GM18951 (cell line): ENCODE data around the gene CPLX1.

ENCODE experiments used
- POLR2A ChIP-seq: IDR thresholded peaks from 4 replicates; pipeline ENCODE4 v1.6.1; 2011; ENCODE audit warnings: mild to moderate bottlenecking; ENCODE audit not compliant: insufficient read length, insufficient read depth; ENCODE audit errors: extremely low read depth
- in situ Hi-C: fragments of 300-500 bp; cut with MboI; formaldehyde crosslinking; loops from one replicate; pipeline ENCODE4 v1.12.0; 2022; ENCODE audit warnings: low sequenced_read_pairs, mixed read lengths, inconsistent platforms; ENCODE audit not compliant: unreplicated experiment

CPLX1 gene

DNA sequence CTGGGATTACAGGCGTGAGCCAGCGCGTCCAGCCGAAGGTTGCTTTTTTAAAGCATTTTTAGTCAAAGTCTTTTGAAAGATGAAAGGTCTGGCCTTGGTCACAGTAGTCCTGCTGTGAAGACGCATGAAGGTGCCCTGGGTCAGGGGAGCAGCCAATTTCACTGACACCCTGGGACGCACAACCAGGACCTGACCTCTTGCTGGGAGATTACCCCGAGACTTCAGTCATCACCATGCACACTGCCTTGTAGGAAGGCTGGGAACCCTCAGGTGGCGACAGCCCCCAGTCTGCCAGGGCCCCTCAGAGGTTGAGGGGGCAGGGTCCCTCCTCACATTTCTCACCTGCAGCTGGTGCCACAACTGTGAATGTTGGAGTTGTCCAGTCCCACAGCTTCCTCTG lies 53.2 kb downstream of the CPLX1 start:
- in situ Hi-C loops, result no loop called here
- no peak for TF ChIP-seq POLR2A

DNA sequence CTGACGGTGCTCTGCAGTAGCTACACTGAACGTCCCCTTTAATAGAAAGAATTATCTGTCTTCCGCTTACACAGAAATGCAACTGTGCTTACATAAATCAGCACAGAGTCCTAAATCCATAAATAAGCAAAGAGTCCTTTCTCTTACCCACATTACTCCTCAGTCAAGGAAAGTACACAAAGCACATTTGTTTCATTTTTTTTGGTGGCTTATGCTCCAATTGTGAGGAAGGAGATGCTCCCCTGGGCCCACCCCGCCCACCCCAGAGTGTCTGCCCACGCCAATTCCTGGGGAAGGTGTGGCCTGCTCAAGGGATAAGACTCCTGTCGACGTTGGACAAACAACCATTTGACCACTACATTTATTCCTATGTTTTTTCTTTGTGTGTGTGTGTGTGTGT lies 53.8 kb downstream of the CPLX1 start:
- in situ Hi-C loops, result no loop called here
- TF ChIP-seq POLR2A, result no peak

DNA sequence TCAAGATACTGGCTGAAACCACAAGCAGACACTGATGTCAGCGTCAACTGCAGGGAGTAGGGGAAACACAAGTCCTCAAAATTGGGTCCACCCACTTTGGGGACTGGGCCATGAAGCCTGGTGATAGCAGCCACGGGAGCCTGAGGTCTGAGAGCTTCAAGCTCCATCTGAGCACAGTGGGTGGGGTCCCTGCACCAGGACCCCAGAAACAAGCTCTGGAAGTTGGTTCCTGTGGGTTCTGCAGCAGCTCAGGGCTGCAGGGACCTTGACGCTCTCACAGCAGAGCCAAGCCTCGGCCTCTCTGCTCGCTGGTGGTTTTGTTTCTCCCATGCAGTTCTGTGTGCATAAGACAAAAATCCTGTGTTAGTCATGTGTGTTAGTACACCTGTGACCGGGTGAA lies 54.5 kb downstream of the CPLX1 start:
- TF ChIP-seq POLR2A, result no peak
- in situ Hi-C loops, result no loop called here

DNA sequence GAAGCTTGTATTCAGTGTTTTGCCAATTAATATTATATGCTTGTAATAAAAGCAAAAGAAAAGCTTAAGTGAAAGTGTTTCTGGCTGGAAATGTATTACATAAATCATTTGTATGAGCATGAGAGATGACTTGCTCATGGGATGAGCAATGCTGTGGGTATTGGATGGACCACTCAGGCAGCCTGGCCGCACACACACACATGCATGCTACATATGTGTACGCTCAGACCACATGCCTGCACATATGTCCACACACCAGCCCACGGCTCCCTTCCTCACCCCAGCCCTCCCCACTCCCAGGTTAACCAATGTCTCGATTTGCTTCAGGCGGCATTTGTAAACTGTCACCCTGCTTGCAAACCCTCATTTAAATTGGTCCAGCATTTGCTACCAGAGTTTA lies 55.9 kb downstream of the CPLX1 start:
- no peak for TF ChIP-seq POLR2A
- in situ Hi-C loops, result no loop called here

DNA sequence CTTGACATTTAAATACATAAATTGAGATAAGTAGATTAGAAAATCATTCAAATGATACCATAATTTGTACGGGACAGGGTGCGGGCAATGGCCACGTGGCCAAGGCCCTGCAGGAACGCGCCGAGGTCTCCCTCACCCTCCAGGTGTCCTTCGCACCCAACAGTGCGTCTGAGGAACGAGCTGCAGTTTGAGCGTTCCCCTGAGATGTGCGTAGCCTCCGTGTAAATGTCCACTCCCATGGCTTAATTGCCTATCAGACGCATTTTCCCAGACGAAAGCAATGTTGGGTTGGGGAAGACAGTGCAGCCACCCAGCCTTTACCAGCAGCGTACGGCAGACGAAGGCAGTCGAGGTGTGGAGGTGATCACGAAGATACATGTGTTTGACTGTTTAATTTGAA lies 56.4 kb downstream of the CPLX1 start:
- in situ Hi-C loops, result no loop called here
- no peak for TF ChIP-seq POLR2A

DNA sequence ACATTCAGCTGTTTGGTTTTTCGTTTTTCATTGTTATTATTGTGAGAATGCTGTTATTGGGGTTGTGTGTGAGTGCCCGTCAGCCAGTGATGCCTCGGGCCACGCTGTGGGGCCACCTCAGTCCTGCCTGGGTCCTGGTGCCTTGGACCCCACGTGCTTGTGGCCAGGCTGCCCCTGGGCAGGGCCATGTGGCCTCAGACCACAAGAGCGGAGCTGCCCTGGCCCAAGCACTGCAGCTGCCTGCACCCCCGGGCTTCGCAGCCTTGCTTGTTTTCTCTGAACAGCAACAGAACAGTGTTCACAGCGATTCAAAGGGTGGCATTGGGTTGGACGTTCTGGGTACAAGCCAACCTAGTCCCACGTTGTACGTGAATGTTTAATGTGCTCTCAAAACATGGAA lies 56.9 kb downstream of the CPLX1 start:
- no peak for TF ChIP-seq POLR2A
- in situ Hi-C loops, result no loop called here

DNA sequence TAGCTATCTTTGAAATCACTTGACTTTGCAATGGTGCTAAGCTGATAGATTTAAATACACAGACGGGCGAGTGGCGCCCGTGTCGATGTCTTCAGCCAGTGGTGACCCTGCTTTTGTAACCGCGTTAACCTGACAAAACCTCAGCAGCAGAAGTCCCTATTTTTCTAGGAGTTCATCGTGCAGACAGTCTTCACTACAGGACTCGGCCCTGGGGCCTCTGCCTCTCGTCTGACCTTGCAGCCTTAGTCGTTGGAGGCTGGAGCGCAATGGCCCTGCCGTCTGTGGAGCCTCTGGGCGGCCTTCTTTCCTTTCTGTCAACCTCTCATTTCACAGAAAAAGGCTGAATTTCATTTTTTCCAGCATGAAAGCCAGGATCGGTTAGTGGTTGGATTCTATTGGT lies 57.9 kb downstream of the CPLX1 start:
- no peak for TF ChIP-seq POLR2A
- in situ Hi-C loops, result no loop called here

DNA sequence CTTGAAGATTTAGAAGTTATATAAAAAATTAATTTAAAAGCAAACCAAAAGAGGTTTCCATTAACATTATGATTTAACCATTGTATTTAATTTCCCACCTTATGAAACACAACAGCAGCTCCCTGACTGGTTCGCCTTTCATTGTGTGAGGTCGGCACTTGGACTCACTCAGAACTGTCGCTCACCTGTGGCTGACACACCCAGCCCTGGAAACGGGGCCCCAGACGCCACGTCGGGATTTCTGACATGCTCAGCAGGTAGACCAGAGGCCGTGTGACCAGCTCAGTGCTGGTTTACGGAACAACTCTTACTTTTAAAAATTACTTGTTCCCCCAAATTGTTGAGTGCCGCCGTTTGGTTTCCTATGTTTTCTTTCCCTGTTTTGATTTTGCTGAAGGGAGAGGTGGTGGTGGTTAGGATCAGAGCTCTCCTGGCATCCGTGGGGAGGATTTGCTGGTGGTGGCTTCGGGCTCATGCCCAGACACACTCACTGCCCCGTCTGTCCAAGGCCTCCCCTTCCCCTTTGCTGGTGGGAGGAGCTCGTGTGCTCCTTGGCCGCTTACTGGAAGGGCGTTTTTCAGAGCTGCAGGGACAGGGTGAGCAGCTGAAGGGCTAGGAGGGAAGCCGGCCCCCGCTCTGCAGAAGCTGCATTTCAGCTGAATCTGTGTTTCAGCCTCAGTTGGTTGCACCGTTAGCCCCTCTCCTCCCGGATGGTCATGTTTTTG lies 59.2 kb downstream of the CPLX1 start:
- in situ Hi-C loops, result no loop called here
- TF ChIP-seq POLR2A, result no peak

DNA sequence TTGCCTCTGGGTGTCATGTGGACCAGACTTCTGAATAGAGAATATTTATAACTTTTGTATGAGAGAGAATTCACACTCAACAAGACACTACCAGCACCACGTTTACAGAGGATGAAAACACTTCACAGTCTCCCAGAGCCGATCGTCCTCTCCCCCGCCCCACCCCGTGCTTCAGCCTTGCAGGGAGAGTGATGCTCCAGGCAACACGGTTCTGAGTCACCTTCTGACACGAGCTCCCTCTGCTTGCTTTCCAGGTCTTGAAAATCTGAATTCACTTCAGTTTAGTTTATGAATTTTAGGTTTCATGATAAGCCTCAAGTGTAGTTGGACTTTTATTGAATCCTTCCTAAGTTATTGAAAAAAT lies 59.8 kb downstream of the CPLX1 start:
- in situ Hi-C loops, result no loop called here
- TF ChIP-seq POLR2A, result no peak

DNA sequence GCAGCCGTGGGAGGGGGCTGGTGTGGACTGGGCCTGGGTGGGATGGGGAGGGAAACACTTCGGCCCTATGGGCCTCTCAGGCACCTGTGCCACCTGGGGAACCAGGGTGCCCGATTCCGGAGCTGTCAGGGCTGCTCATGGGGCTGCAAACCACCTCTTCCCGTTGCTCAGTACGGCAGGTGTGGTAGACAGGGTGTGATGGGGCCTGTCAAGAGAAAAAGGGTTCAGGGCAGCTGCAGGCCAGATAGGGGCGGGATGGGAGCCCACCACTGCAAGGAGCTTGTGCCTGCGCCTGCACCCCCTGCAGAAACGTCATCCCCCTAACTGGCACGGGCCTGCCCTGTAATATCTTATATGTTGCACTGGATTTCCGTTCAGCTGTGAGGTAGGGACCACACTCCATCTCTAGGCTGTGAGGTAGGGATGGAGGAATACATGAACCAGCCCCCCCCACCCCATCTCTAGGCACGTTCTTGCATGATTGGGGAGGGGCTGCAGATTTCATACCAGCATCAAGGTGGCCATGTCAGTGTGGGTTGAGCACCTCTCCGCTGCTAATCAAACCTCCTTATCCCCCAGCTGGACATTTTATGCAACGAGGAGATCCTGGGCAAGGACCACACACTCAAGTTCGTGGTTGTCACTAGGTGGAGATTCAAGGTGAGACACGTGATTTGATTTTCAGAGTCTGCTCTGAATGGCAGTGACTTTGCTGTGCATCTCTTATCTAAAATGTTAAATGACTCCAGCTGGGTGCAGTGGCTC lies 61.3 kb downstream of the CPLX1 start:
- in situ Hi-C loops, result no loop called here
- no peak for TF ChIP-seq POLR2A

DNA sequence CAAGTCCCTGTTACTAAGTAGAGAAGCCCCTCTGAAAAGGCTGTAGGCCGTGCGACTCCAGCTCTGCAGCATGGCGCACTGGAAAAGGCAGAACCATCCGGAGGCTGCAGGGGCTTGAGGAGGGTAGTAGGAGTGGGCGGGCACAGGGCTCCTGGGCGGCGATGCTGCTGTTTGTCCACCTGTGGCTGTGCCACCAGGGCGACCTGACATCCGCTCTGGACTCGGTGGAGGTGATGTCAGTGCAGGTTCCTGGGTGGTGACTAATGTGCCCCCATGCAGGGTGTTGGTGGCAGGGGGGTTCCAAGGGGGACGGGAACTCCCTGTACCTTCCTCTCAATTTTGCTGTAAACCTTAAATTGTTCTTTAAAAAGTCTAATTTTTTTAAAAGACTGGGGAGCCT lies 62.0 kb downstream of the CPLX1 start:
- no peak for TF ChIP-seq POLR2A
- in situ Hi-C loops, result no loop called here

DNA sequence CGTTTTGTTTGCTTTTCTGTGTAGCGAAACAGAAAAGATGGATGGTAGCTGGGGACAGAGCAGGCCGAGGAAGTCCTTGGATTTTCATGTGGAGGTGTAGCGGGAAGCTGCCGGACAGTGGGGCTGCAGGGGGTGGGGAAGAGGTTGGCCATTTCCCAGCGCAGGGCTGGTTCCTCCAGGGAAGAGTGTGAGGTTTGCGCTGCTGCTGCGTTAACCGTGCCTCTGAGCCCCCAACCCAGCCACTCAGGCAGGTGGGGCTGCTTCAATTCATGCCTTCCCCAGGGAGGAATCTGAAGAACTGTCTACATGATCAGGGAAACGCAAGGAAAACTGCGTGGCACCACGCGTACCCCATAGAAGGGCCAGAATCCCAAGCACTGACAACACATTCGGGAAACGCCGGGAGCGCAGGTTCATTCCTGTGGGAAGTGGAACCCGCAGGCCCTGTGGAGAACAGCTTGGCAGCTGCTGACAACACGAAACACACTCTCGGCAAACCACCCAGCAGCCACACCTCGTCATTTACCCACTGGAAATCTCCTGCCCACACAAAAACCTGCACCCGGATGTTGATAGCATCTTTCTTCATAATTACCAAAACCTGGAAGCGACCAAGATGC lies 62.6 kb downstream of the CPLX1 start:
- peak; percentile 0 for TF ChIP-seq POLR2A
- in situ Hi-C loops, result no loop called here

DNA sequence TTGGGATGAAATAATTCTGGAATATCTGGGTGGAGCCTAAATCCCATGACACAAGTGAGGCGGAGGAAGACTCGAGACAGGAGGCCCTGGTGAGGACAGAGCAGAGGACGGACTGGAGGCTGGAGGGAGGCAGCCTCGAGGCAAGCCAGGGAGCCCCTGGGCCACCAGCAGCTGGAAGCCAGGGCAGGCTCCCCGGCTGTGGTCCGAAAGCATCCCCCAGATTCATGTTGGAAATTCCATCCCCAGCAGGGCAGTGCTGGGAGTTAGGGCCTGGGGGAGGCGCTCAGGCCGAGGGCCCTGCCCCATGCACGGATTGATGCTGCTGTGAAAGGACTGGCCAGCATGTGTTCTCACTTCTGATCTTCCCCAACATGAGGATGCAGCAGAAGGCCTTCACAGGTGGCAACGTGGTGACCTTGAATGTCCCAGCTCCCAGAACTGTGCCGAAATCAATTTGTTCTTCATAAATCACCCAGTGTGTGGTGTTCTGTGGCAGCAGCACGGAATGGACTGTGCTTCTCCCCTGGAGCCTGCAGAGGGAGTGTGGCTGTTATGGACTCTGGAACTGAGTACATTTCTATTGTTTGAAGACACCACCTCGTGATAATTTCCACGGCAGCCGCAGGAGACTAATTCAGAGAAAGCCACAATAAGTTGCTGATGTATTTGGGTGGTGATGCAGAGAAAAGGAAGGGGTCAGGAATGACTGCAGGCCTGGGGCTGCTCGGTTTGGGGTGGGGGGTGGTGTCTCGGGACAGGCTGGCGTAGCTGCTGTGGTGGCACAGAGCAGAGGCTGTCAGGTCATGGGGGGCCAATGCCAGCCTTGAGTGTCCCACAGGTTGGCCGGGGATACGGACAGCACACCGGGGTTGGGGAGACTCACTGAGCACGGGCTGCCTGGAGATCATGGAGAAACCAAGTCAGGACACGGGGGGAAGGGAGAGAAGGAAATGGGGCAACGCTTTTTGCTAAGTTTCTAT lies 63.4 kb downstream of the CPLX1 start:
- in situ Hi-C loops, result no loop called here
- peak; percentile 12 for TF ChIP-seq POLR2A
